Panc1 (cell line): Measurements from ENCODE around the gene TLE4. TPM values are rescaled to one million over a fixed set of nuclear protein-coding genes. Genes with fewer than 3 reads are reported as not detected.

ENCODE experiments used
- ATAC-seq: fragments of 200-7000 bp; cut with Tn5 transposase; 2 replicates; pipeline ENCODE4 v1.9.1; 2020; ENCODE audit warnings: mild to moderate bottlenecking, moderate library complexity
- BruUV-seq: library from RNA; stranded (reverse); fragments of 400-500 nt; replicated peaks from 2 replicates; lab custom pipeline; 2021; lab: Mats Ljungman, UMichigan
- CTCF ChIA-PET: fragments of 300-600 bp; sonication (Branson Sonifier 250); formaldehyde crosslinking; loops from one replicate; lab custom pipeline; 2022; ENCODE audit warnings: antibody characterized with exemption; lab: Charles Lee
- POLR2A ChIA-PET: fragments of 300-600 bp; sonication (Branson Sonifier 250); formaldehyde crosslinking; loops from one replicate; lab custom pipeline; 2022; ENCODE audit warnings: antibody characterized with exemption; lab: Charles Lee
- DNase-seq: peaks from one replicate; pipeline ENCODE4 v3.0.0-alpha.2; 2010; ENCODE audit warnings: low read depth, low spot score
- H3K27ac ChIP-seq: 2 replicates; pipeline ENCODE4 v1.5.1; 2011; ENCODE audit warnings: mild to moderate bottlenecking, low read length, inconsistent platforms
- H3K27me3 ChIP-seq: fragments of 200-500 bp; sonication (Bioruptor generic); 2 replicates; pipeline ENCODE4 v1.6.0; 2014; ENCODE audit warnings: low read length, inconsistent platforms; ENCODE audit not compliant: control insufficient read depth, insufficient read depth
- H3K36me3 ChIP-seq: fragments of 200-500 bp; sonication (Bioruptor generic); 2 replicates; pipeline ENCODE4 v1.5.1; 2014; ENCODE audit warnings: inconsistent platforms, mild to moderate bottlenecking, low read length, moderate library complexity; ENCODE audit not compliant: control insufficient read depth, insufficient read depth
- H3K4me1 ChIP-seq: 2 replicates; pipeline ENCODE4 v1.5.1; 2011; ENCODE audit warnings: inconsistent platforms, mild to moderate bottlenecking, low read length, moderate library complexity; ENCODE audit not compliant: control insufficient read depth, insufficient read depth
- H3K4me3 ChIP-seq, 2 experiments: 2 replicates each; pipeline ENCODE4 v1.5.1; 2011 to 2012; ENCODE audit warnings: low read depth in 2 of 2, low read length in 2 of 2, mild to moderate bottlenecking in 2 of 2, inconsistent platforms in 1 of 2, moderate library complexity in 1 of 2
- H3K9me3 ChIP-seq: fragments of 200-500 bp; sonication (Bioruptor generic); 2 replicates; pipeline ENCODE4 v1.5.1; 2014; ENCODE audit warnings: low read depth, mild to moderate bottlenecking, inconsistent platforms, low read length, moderate library complexity; ENCODE audit not compliant: control insufficient read depth, insufficient read depth
- CTCF ChIP-seq: fragments of 450-650 bp; IDR thresholded peaks from 2 replicates; pipeline ENCODE4 v1.5.1; 2017; ENCODE audit warnings: mild to moderate bottlenecking
- POLR2AphosphoS5 ChIP-seq: IDR thresholded peaks from 2 replicates; pipeline ENCODE4 v1.6.1; 2012; ENCODE audit warnings: mild to moderate bottlenecking, low read depth, low read length, moderate library complexity
- REST ChIP-seq, 2 experiments: IDR thresholded peaks; 2 replicates each; pipeline ENCODE4 v1.6.1; 2011 to 2012; ENCODE audit warnings: low read depth in 2 of 2, control low read depth in 1 of 2, low read length in 1 of 2, mild to moderate bottlenecking in 1 of 2, moderate library complexity in 1 of 2; ENCODE audit not compliant: insufficient read depth in 1 of 2
- SIN3A ChIP-seq: IDR thresholded peaks from 2 replicates; pipeline ENCODE4 v1.6.1; 2012; ENCODE audit warnings: low read depth, mild to moderate bottlenecking, low read length, moderate library complexity, borderline replicate concordance; ENCODE audit not compliant: insufficient read depth
- TCF7L2 ChIP-seq: IDR thresholded peaks from 2 replicates; pipeline ENCODE4 v1.6.1; 2011; ENCODE audit warnings: mild to moderate bottlenecking, low read depth, low read length, inconsistent platforms
- in situ Hi-C: cut with HindIII; loops from 2 replicates; pipeline ENCODE4 v1.10.0; 2016; ENCODE audit warnings: low sequenced_read_pairs, low pct_unique_long_range_greater_than_20kb
- intact Hi-C: fragments of 100-400 bp; cut with micrococcal nuclease; formaldehyde crosslinking; loops from one replicate; pipeline ENCODE4 v1.10.0; 2022; ENCODE audit not compliant: unreplicated experiment
- total RNA-seq: library from RNA; stranded (reverse); gene quantifications from one replicate; pipeline ENCODE4 v1.2.1, GENCODE V29; 2021; ENCODE audit not compliant: unreplicated experiment

The TLE4 gene
- total RNA-seq, 1 experiment from 2014 or later: 8.7 TPM

GRCh38 chr9:79764374-79764773, 192.6 kb downstream of the TLE4 start:
- CTCF ChIA-PET: no interaction called here

GRCh38 chr9:79765466-79765865, 193.7 kb downstream of the TLE4 start:
- DNase-seq (no peak), ATAC-seq (no peak)
- Histone ChIP-seq H3K9me3 (no peaks in the 10 kb centered on the region), H3K27me3 (no peaks in the 10 kb centered on the region), H3K36me3 (no peaks in the 10 kb centered on the region), H3K4me1 (no peaks in the 10 kb centered on the region), H3K27ac (no peak overlapping the region), H3K4me3 (no peak overlapping the region)
- intact Hi-C loops (no loop called here), in situ Hi-C loops (no loop called here)
- no peak for TF ChIP-seq CTCF
- TF ChIP-seq POLR2AphosphoS5: no peak
- no peak for TF ChIP-seq SIN3A
- no peak for TF ChIP-seq REST (IDR thresholded peaks at IDR 0.05; ENCODE audit: insufficient read depth in 1 of 2, low read depth in 2 of 2, low read length in 1 of 2)
- TF ChIP-seq TCF7L2: no peak
- BruUV-seq: no TSS peak
- CTCF ChIA-PET: no interaction called here
- POLR2A ChIA-PET: no interaction called here

More at GRCh38 chr9:79764374-79764773, 192.6 kb downstream of the TLE4 start:
- DNase-seq (no peak), ATAC-seq (no peak)
- POLR2A ChIA-PET: no interaction called here
- Histone ChIP-seq H3K9me3 (no peaks in the 10 kb centered on the region), H3K27ac (no peak overlapping the region), H3K36me3 (no peaks in the 10 kb centered on the region), H3K4me1 (no peaks in the 10 kb centered on the region), H3K27me3 (no peaks in the 10 kb centered on the region), H3K4me3 (no peak overlapping the region)
- no TSS peak for BruUV-seq
- in situ Hi-C loops (no loop called here), intact Hi-C loops (no loop called here)
- TF ChIP-seq TCF7L2 (no peak), SIN3A (no peak), POLR2AphosphoS5 (no peak), REST (IDR thresholded peaks at IDR 0.05; ENCODE audit: insufficient read depth in 1 of 2, low read depth in 2 of 2, low read length in 1 of 2) (no peak), CTCF (no peak)
